Measurements from ENCODE around the gene FADS1. TPM values are rescaled to one million over a fixed set of nuclear protein-coding genes. Genes with fewer than 3 reads are reported as not detected.

FADS1 gene
- total and polyA plus RNA-seq, 2 donors (not counting 3 experiments of a cell fraction or from before 2014, with no cell fraction given) = 110 to 121 TPM

- no peak overlapping the region for H3K4me3 ChIP-seq (replicated peaks in 1 of 3; ENCODE audit: insufficient read depth in 1 of 3, low read depth in 1 of 3, low read length in 3 of 3)
- CTCF ChIA-PET = interaction anchor here (4.1 kb wide), 1 partner anchor 26 kb away, joined by 91 read pairs; no protein-coding TSS in a partner anchor
- BruUV-seq (replicated peaks) = no TSS peak
- intact Hi-C loops (cut with micrococcal nuclease) = no loop called here
- FAIRE-seq = no peak
- H3K4me1 ChIP-seq (ENCODE audit: control insufficient read depth, extremely low read depth, insufficient read depth, low read length) = peaks cover 6% of the 10 kb centered on the region
- H3K9ac ChIP-seq (replicated peaks; ENCODE audit: extremely low read depth, insufficient read depth, low read length) = no peak overlapping the region
- H3K9me3 ChIP-seq (replicated peaks; ENCODE audit: control insufficient read depth, insufficient read depth, low read length) = no peaks in the 10 kb centered on the region
- no peak for DNase-seq (ENCODE audit: low read depth, low spot score)
- no peaks in the 10 kb centered on the region for H3K9me1 ChIP-seq (replicated peaks; ENCODE audit: control insufficient read depth, extremely low read depth, insufficient read depth, low read length)
- no peaks in the 10 kb centered on the region for H4K20me1 ChIP-seq (replicated peaks; ENCODE audit: control insufficient read depth, extremely low read depth, insufficient read depth, low read length)
- no peak for TF ChIP-seq CTCF (IDR thresholded peaks at IDR 0.05; ENCODE audit: extremely low read depth in 1 of 2, insufficient read depth in 1 of 2, low read depth in 1 of 2, low read length in 2 of 2)
- TF ChIP-seq MYC (IDR thresholded peaks at IDR 0.05; ENCODE audit: low read depth, low read length) = no peak
- TF ChIP-seq POLR2A (IDR thresholded peaks at IDR 0.05; ENCODE audit: low read depth, low read length) = no peak
- no peak for TF ChIP-seq POLR2AphosphoS5 (IDR thresholded peaks at IDR 0.05; ENCODE audit: insufficient read depth, low read depth, low read length)
- TF ChIP-seq GATA2 (IDR thresholded peaks at IDR 0.05; ENCODE audit: insufficient read depth, insufficient read length, low read depth, low read length) = no peak
- no peak for TF ChIP-seq EZH2 (IDR thresholded peaks at IDR 0.05; ENCODE audit: borderline replicate concordance, low read depth, low read length, severe bottlenecking)
- no peak for TF ChIP-seq FOS (IDR thresholded peaks at IDR 0.05; ENCODE audit: borderline replicate concordance, insufficient read depth, low read length)
- no peak for TF ChIP-seq JUN (IDR thresholded peaks at IDR 0.05; ENCODE audit: borderline replicate concordance, insufficient read depth, insufficient read length, low read depth)
- TF ChIP-seq, protein P1, sequence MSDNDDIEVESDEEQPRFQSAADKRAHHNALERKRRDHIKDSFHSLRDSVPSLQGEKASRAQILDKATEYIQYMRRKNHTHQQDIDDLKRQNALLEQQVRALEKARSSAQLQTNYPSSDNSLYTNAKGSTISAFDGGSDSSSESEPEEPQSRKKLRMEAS (IDR thresholded peaks at IDR 0.05; ENCODE audit: insufficient read depth, insufficient read length) = no peak
- H3K4me2 ChIP-seq (ENCODE audit: insufficient read depth, low read length) = no peak overlapping the region
- H3K27ac ChIP-seq (ENCODE audit: insufficient read depth, low read depth, low read length) = no peak overlapping the region
- no peaks in the 10 kb centered on the region for H3K36me3 ChIP-seq (ENCODE audit: control insufficient read depth in 2 of 2, extremely low read depth in 1 of 2, insufficient read depth in 2 of 2, low read length in 2 of 2)
- POLR2A ChIA-PET = no interaction called here
- no peak overlapping the region for H2AFZ ChIP-seq (ENCODE audit: low read depth, low read length)
- H3K27me3 ChIP-seq (ENCODE audit: control insufficient read depth in 2 of 2, insufficient read depth in 2 of 2, low read length in 2 of 2) = no peaks in the 10 kb centered on the region
- dilution Hi-C loops (cut with MboI; ENCODE audit: extremely low pct_ligation_motif_present, low sequenced_read_pairs) = no loop called here
- H3K79me2 ChIP-seq (ENCODE audit: control insufficient read depth, insufficient read depth, low read length) = no peaks in the 10 kb centered on the region
These were observed 42.4 kb downstream of the FADS1 start for GRCh38 chr11:61774411-61774810.

Data from endothelial cell of umbilical vein (primary cell).